Muscle layer of colon (tissue), 2 donors: ENCODE measurements around the gene ITGA11.

Experiments used
- H3K27ac ChIP-seq: one replicate; pipeline ENCODE4 v1.7.0; 2013; ENCODE audit warnings: low read depth, mild to moderate bottlenecking, low read length, moderate library complexity
- H3K27me3 ChIP-seq, 2 donors: one replicate each; pipeline ENCODE4 v1.7.0; 2013; ENCODE audit warnings: low read length in 2 of 2, mild to moderate bottlenecking in 2 of 2; ENCODE audit not compliant: insufficient read depth in 2 of 2, control insufficient read depth in 1 of 2
- H3K36me3 ChIP-seq: one replicate; pipeline ENCODE4 v1.7.0; 2013; ENCODE audit warnings: mild to moderate bottlenecking, low read length; ENCODE audit not compliant: insufficient read depth
- H3K4me1 ChIP-seq: one replicate; pipeline ENCODE4 v1.7.0; 2013; ENCODE audit warnings: mild to moderate bottlenecking, low read length; ENCODE audit not compliant: insufficient read depth
- H3K4me3 ChIP-seq, 2 donors: one replicate each; pipeline ENCODE4 v1.7.0; 2013; ENCODE audit warnings: low read length in 2 of 2, low read depth in 1 of 2, mild to moderate bottlenecking in 1 of 2, moderate library complexity in 1 of 2
- H3K9ac ChIP-seq: one replicate; pipeline ENCODE4 v1.7.0; 2013; ENCODE audit warnings: low read length
- H3K9me3 ChIP-seq: one replicate; pipeline ENCODE4 v1.7.0; 2013; ENCODE audit warnings: mild to moderate bottlenecking, low read length
- donor health status: abdominal sarcoma.
- donor health status: Adenocarcinoma of cecum.

The ITGA11 gene

GRCh38 chr15:68274201-68274848 is 157.6 kb downstream of the ITGA11 start:
- H3K4me3 ChIP-seq = no peak overlapping the region
- H3K36me3 ChIP-seq = no peaks in the 10 kb centered on the region
- H3K27ac ChIP-seq = no peak overlapping the region

GRCh38 chr15:68272721-68273271 is 159.2 kb downstream of the ITGA11 start:
- Histone ChIP-seq H3K36me3 (no peaks in the 10 kb centered on the region), H3K9ac (peak overlapping the region; percentile 3), H3K9me3 (no peaks in the 10 kb centered on the region), H3K27me3 (no peaks in the 10 kb centered on the region), H3K4me3 (no peak overlapping the region), H3K27ac (peak overlapping the region; percentile 45), H3K4me1 (peaks cover 23% of the 10 kb centered on the region)

More at GRCh38 chr15:68274201-68274848, 157.6 kb downstream of the ITGA11 start:
- no peaks in the 10 kb centered on the region for H3K9me3 ChIP-seq
- no peak overlapping the region for H3K9ac ChIP-seq
- H3K27me3 ChIP-seq = no peaks in the 10 kb centered on the region
- H3K4me1 ChIP-seq = peaks cover 23% of the 10 kb centered on the region

- H3K4me1 ChIP-seq = peaks cover 23% of the 10 kb centered on the region
These were observed 160.0 kb downstream of the ITGA11 start for GRCh38 chr15:68271854-68272471.

GRCh38 chr15:68268405-68268804 is 163.6 kb downstream of the ITGA11 start:
- Histone ChIP-seq H3K4me1 (peaks cover 12% of the 10 kb centered on the region), H3K9ac (no peak overlapping the region)

More at GRCh38 chr15:68271854-68272471, 160.0 kb downstream of the ITGA11 start:
- peak overlapping the region in 1 of 2 donors; percentile 28 for H3K4me3 ChIP-seq
- H3K9me3 ChIP-seq = no peaks in the 10 kb centered on the region
- H3K27me3 ChIP-seq = no peaks in the 10 kb centered on the region
- no peaks in the 10 kb centered on the region for H3K36me3 ChIP-seq
- peak overlapping the region; percentile 77 for H3K27ac ChIP-seq
- peak overlapping the region; percentile 3 for H3K9ac ChIP-seq

GRCh38 chr15:68265674-68266073 is 166.3 kb downstream of the ITGA11 start:
- H3K36me3 ChIP-seq = no peaks in the 10 kb centered on the region

More at GRCh38 chr15:68268405-68268804, 163.6 kb downstream of the ITGA11 start:
- no peak overlapping the region for H3K27ac ChIP-seq
- H3K36me3 ChIP-seq = no peaks in the 10 kb centered on the region
- H3K9me3 ChIP-seq = no peaks in the 10 kb centered on the region
- H3K4me3 ChIP-seq = no peak overlapping the region
- no peaks in the 10 kb centered on the region for H3K27me3 ChIP-seq

GRCh38 chr15:68265081-68265480 is 166.9 kb downstream of the ITGA11 start:
- Histone ChIP-seq H3K9me3 (no peaks in the 10 kb centered on the region), H3K9ac (no peak overlapping the region), H3K27ac (no peak overlapping the region), H3K4me1 (no peaks in the 10 kb centered on the region), H3K27me3 (no peaks in the 10 kb centered on the region), H3K36me3 (no peaks in the 10 kb centered on the region), H3K4me3 (no peak overlapping the region)

More at GRCh38 chr15:68265674-68266073, 166.3 kb downstream of the ITGA11 start:
- Histone ChIP-seq H3K27ac (no peak overlapping the region), H3K4me1 (no peaks in the 10 kb centered on the region), H3K4me3 (no peak overlapping the region), H3K27me3 (no peaks in the 10 kb centered on the region), H3K9me3 (no peaks in the 10 kb centered on the region), H3K9ac (no peak overlapping the region)

- no peak overlapping the region for H3K4me3 ChIP-seq
- H3K27me3 ChIP-seq = no peaks in the 10 kb centered on the region
- H3K36me3 ChIP-seq = no peaks in the 10 kb centered on the region
- no peaks in the 10 kb centered on the region for H3K9me3 ChIP-seq
- H3K9ac ChIP-seq = no peak overlapping the region
- no peak overlapping the region for H3K27ac ChIP-seq
- no peaks in the 10 kb centered on the region for H3K4me1 ChIP-seq
These were observed 167.7 kb downstream of the ITGA11 start for GRCh38 chr15:68264282-68264681.

- Histone ChIP-seq H3K4me3 (no peak overlapping the region), H3K36me3 (no peaks in the 10 kb centered on the region), H3K9ac (no peak overlapping the region), H3K27me3 (no peaks in the 10 kb centered on the region), H3K27ac (no peak overlapping the region), H3K9me3 (no peaks in the 10 kb centered on the region), H3K4me1 (no peaks in the 10 kb centered on the region)
These were observed 169.2 kb downstream of the ITGA11 start for GRCh38 chr15:68262514-68263356.

GRCh38 chr15:68261980-68262379 is 170.0 kb downstream of the ITGA11 start:
- H3K27me3 ChIP-seq = no peaks in the 10 kb centered on the region
- H3K9ac ChIP-seq = no peak overlapping the region
- no peaks in the 10 kb centered on the region for H3K36me3 ChIP-seq
- H3K9me3 ChIP-seq = no peaks in the 10 kb centered on the region
- H3K4me3 ChIP-seq = no peak overlapping the region
- H3K4me1 ChIP-seq = no peaks in the 10 kb centered on the region
- H3K27ac ChIP-seq = no peak overlapping the region

- Histone ChIP-seq H3K9ac (no peak overlapping the region), H3K9me3 (no peaks in the 10 kb centered on the region), H3K4me1 (no peaks in the 10 kb centered on the region), H3K27ac (no peak overlapping the region), H3K27me3 (no peaks in the 10 kb centered on the region), H3K36me3 (no peaks in the 10 kb centered on the region), H3K4me3 (no peak overlapping the region)
These were observed 170.7 kb downstream of the ITGA11 start for GRCh38 chr15:68261241-68261640.

- no peaks in the 10 kb centered on the region for H3K9me3 ChIP-seq
- H3K27ac ChIP-seq = no peak overlapping the region
- no peaks in the 10 kb centered on the region for H3K36me3 ChIP-seq
- no peak overlapping the region for H3K4me3 ChIP-seq
- H3K27me3 ChIP-seq = no peaks in the 10 kb centered on the region
- no peak overlapping the region for H3K9ac ChIP-seq
- H3K4me1 ChIP-seq = no peaks in the 10 kb centered on the region
These were observed 172.1 kb downstream of the ITGA11 start for GRCh38 chr15:68259883-68260282.
